IMR-90 (cell line): ENCODE results near the gene AEN. TPM values are rescaled to one million over a fixed set of nuclear protein-coding genes. Genes with fewer than 3 reads are reported as not detected.

Source experiments
- ATAC-seq: fragments of 200-7000 bp; cut with Tn5 transposase; 2 replicates; pipeline ENCODE4 v1.9.1; 2020; ENCODE audit warnings: low read depth, mild to moderate bottlenecking, moderate library complexity
- BruUV-seq: library from RNA; stranded (reverse); fragments of 400-500 nt; replicated peaks from 2 replicates; lab custom pipeline; 2021; lab: Mats Ljungman, UMichigan
- CTCF ChIA-PET: fragments of 300-600 bp; formaldehyde crosslinking; extraction: SDS; loops from one replicate; lab custom pipeline; 2021; ENCODE audit warnings: antibody characterized with exemption; lab: Yijun Ruan, JAX
- POLR2A ChIA-PET: fragments of 300-600 bp; sonication (Branson Sonifier 250); formaldehyde crosslinking; loops from one replicate; lab custom pipeline; 2022; ENCODE audit warnings: antibody characterized with exemption; ENCODE audit not compliant: unreplicated experiment; lab: Charles Lee
- DNase-seq: peaks from one replicate; pipeline ENCODE4 v3.0.0; 2013
- H2AFZ ChIP-seq: replicated peaks from 2 replicates; pipeline ENCODE3; 2013; ENCODE audit warnings: low read length, mild to moderate bottlenecking; ENCODE audit not compliant: poor library complexity
- H2AK5ac ChIP-seq: 2 replicates; pipeline ENCODE4 v1.6.1; 2013; ENCODE audit warnings: low read depth, low read length, inconsistent platforms
- H2AK9ac ChIP-seq: replicated peaks from 2 replicates; pipeline ENCODE3; 2013; ENCODE audit warnings: mild to moderate bottlenecking, low read depth, low read length, moderate library complexity; ENCODE audit not compliant: poor library complexity
- H2BK120ac ChIP-seq: 2 replicates; pipeline ENCODE4 v1.6.1; 2013; ENCODE audit warnings: low read depth, low read length, inconsistent platforms
- H2BK15ac ChIP-seq: 3 replicates; pipeline ENCODE4 v1.6.1; 2013; ENCODE audit warnings: low read depth, low read length, inconsistent platforms
- H2BK20ac ChIP-seq: 2 replicates; pipeline ENCODE4 v1.6.1; 2013; ENCODE audit warnings: low read depth, mild to moderate bottlenecking, inconsistent platforms, low read length, moderate library complexity
- H2BK5ac ChIP-seq: 2 replicates; pipeline ENCODE4 v1.6.1; 2013; ENCODE audit warnings: mild to moderate bottlenecking, low read depth, low read length, inconsistent platforms; ENCODE audit not compliant: poor library complexity, severe bottlenecking
- H3K14ac ChIP-seq: replicated peaks from 2 replicates; pipeline ENCODE4 v1.6.1; 2013; ENCODE audit warnings: low read depth, low read length, inconsistent platforms
- H3K18ac ChIP-seq: 2 replicates; pipeline ENCODE4 v1.6.1; 2013; ENCODE audit warnings: low read depth, low read length, control low read depth
- H3K23ac ChIP-seq: 2 replicates; pipeline ENCODE4 v1.6.1; 2013; ENCODE audit warnings: low read depth, low read length, inconsistent platforms
- H3K27ac ChIP-seq: 2 replicates; pipeline ENCODE4 v1.5.1; 2013; ENCODE audit warnings: mild to moderate bottlenecking, control low read depth, low read length; ENCODE audit not compliant: insufficient read depth
- H3K27me3 ChIP-seq: 2 replicates; pipeline ENCODE4 v1.6.1; 2013; ENCODE audit warnings: low read length; ENCODE audit not compliant: control insufficient read depth, insufficient read depth
- H3K36me3 ChIP-seq: 2 replicates; pipeline ENCODE4 v1.6.1; 2013; ENCODE audit warnings: low read length, mixed read lengths; ENCODE audit not compliant: control insufficient read depth, insufficient read depth
- H3K4ac ChIP-seq: 2 replicates; pipeline ENCODE4 v1.6.1; 2013; ENCODE audit warnings: low read depth, low read length, inconsistent platforms
- H3K4me1 ChIP-seq: 2 replicates; pipeline ENCODE4 v1.6.1; 2013; ENCODE audit warnings: low read length, mixed read lengths; ENCODE audit not compliant: control insufficient read depth, insufficient read depth
- H3K4me2 ChIP-seq: 2 replicates; pipeline ENCODE4 v1.6.1; 2013; ENCODE audit warnings: low read depth, mild to moderate bottlenecking, control low read depth, low read length, moderate library complexity
- H3K4me3 ChIP-seq: 2 replicates; pipeline ENCODE4 v1.5.1; 2013; ENCODE audit warnings: low read depth, mild to moderate bottlenecking, control low read depth, low read length, moderate library complexity; ENCODE audit not compliant: insufficient read depth
- H3K56ac ChIP-seq: 2 replicates; pipeline ENCODE4 v1.6.1; 2013; ENCODE audit warnings: low read length, inconsistent platforms; ENCODE audit not compliant: insufficient read depth; ENCODE audit errors: extremely low read depth
- H3K79me1 ChIP-seq, 2 experiments: 2 replicates each; pipeline ENCODE4 v1.6.1; 2013; ENCODE audit warnings: low read length in 2 of 2, inconsistent platforms in 1 of 2, low read depth in 1 of 2
- H3K9ac ChIP-seq: 2 replicates; pipeline ENCODE4 v1.6.1; 2013; ENCODE audit warnings: low read depth, low read length, control low read depth
- H3K9me1 ChIP-seq: 2 replicates; pipeline ENCODE4 v1.6.1; 2013; ENCODE audit warnings: low read length, inconsistent platforms; ENCODE audit not compliant: insufficient read depth
- H3K9me3 ChIP-seq: 2 replicates; pipeline ENCODE4 v1.6.1; 2013; ENCODE audit warnings: low read length; ENCODE audit not compliant: control insufficient read depth, insufficient read depth
- H4K20me1 ChIP-seq: 2 replicates; pipeline ENCODE4 v1.6.1; 2013; ENCODE audit warnings: low read length, inconsistent platforms; ENCODE audit not compliant: insufficient read depth
- H4K5ac ChIP-seq: 2 replicates; pipeline ENCODE4 v1.6.1; 2013; ENCODE audit warnings: mild to moderate bottlenecking, low read depth, low read length, control low read depth
- H4K8ac ChIP-seq, 2 experiments: 2 replicates each; pipeline ENCODE4 v1.6.1; 2013; ENCODE audit warnings: low read depth in 2 of 2, low read length in 2 of 2, control low read depth in 1 of 2, inconsistent platforms in 1 of 2
- H4K91ac ChIP-seq: 2 replicates; pipeline ENCODE4 v1.6.1; 2013; ENCODE audit warnings: low read depth, low read length, inconsistent platforms; ENCODE audit not compliant: insufficient read depth
- BHLHE40 ChIP-seq: fragments of 150-350 bp; IDR thresholded peaks from 2 replicates; pipeline ENCODE4 v1.6.1; 2016; ENCODE audit warnings: mild to moderate bottlenecking, low read depth, low read length
- CTCF ChIP-seq: conservative IDR thresholded peaks from 2 replicates; pipeline ENCODE4 v1.5.1; 2012; ENCODE audit warnings: mild to moderate bottlenecking, low read depth, low read length, improper control_type of control experiment
- FOS ChIP-seq: fragments of 150-350 bp; IDR thresholded peaks from 2 replicates; pipeline ENCODE4 v1.6.1; 2016; ENCODE audit warnings: low read depth, low read length
- MXI1 ChIP-seq: IDR thresholded peaks from 2 replicates; pipeline ENCODE4 v1.6.1; 2012; ENCODE audit warnings: low read depth, mild to moderate bottlenecking, low read length, moderate library complexity, borderline replicate concordance
- POLR2A ChIP-seq: IDR thresholded peaks from 2 replicates; pipeline ENCODE4 v1.6.1; 2012; ENCODE audit warnings: mild to moderate bottlenecking, low read depth, low read length
- RAD21 ChIP-seq: IDR thresholded peaks from 2 replicates; pipeline ENCODE4 v1.6.1; 2012; ENCODE audit warnings: low read length, improper control_type of control experiment
- RFX5 ChIP-seq: IDR thresholded peaks from 2 replicates; pipeline ENCODE4 v1.8.0; 2012; ENCODE audit warnings: low read depth, mild to moderate bottlenecking, low read length, moderate library complexity
- USF2 ChIP-seq: fragments of 150-350 bp; IDR thresholded peaks from 2 replicates; pipeline ENCODE4 v1.6.1; 2017; ENCODE audit warnings: mild to moderate bottlenecking, antibody characterized with exemption, low read length, low read depth
- WGBS, 2 experiments: methylation state at CpG; one replicate each; pipeline versions ENCODE4 v1.1.5 to v1.1.7; 2013; ENCODE audit warnings: missing lambda C conversion rate in 2 of 2; ENCODE audit not compliant: insufficient read length in 1 of 2; ENCODE audit errors: extremely low coverage in 2 of 2; 5-methylcytosine and 5-hydroxymethylcytosine counted together
- dilution Hi-C: fragments of 300-500 bp; cut with HindIII; formaldehyde crosslinking; loops from one replicate; pipeline ENCODE4 v1.14.3; 2018; ENCODE audit warnings: low sequenced_read_pairs; ENCODE audit not compliant: unreplicated experiment
- in situ Hi-C: fragments of 300-500 bp; cut with MboI; formaldehyde crosslinking; loops from 3 replicates; pipeline ENCODE4 v1.14.3; 2019; ENCODE audit warnings: low sequenced_read_pairs, inconsistent platforms, mixed read lengths
- intact Hi-C: fragments of 100-400 bp; cut with micrococcal nuclease; formaldehyde crosslinking; loops from 2 replicates; pipeline ENCODE4 v1.10.0; 2022
- polyA plus RNA-seq, 3 experiments: library from polyadenylated mRNA; depleted of rRNA; stranded (reverse); fragments of >200 nt; gene quantifications; 2 replicates each; pipeline ENCODE4 v1.2.3, GENCODE V29; 2012; ENCODE audit warnings: low replicate concordance in 1 of 3
- total RNA-seq: library from RNA; depleted of rRNA; stranded (reverse); fragments of >200 nt; gene quantifications from 2 replicates; pipeline ENCODE4 v1.2.3, GENCODE V29; 2012

AEN gene
- total and polyA plus RNA-seq, 2 of the 4 experiments (the other 2 are of a cell fraction) = 48.6 to 85.5 TPM

- H3K4me3 ChIP-seq = no peak overlapping the region
- no peak overlapping the region for H3K9ac ChIP-seq
- no peaks in the 10 kb centered on the region for H3K9me1 ChIP-seq
- DNase-seq = no peak
- no peak overlapping the region for H3K18ac ChIP-seq
- no peak for TF ChIP-seq RFX5
- TF ChIP-seq BHLHE40 = no peak
- TF ChIP-seq RAD21 = no peak
- TF ChIP-seq USF2 = no peak
- no peak for TF ChIP-seq FOS
- no peak for TF ChIP-seq CTCF
- no peak for TF ChIP-seq MXI1
- no peak for TF ChIP-seq POLR2A
- H3K4ac ChIP-seq = no peak overlapping the region
- no peak overlapping the region for H4K8ac ChIP-seq
- H2AK5ac ChIP-seq = no peak overlapping the region
- no peaks in the 10 kb centered on the region for H3K79me1 ChIP-seq
- no peak overlapping the region for H3K4me2 ChIP-seq
- H4K5ac ChIP-seq = no peak overlapping the region
- no peaks in the 10 kb centered on the region for H4K20me1 ChIP-seq
- H2AK9ac ChIP-seq = no peak overlapping the region
- no peaks in the 10 kb centered on the region for H3K9me3 ChIP-seq
- H2BK15ac ChIP-seq = no peak overlapping the region
- BruUV-seq = no TSS peak
- no peak for ATAC-seq
- intact Hi-C loops = no loop called here
- dilution Hi-C loops = no loop called here
- no peaks in the 10 kb centered on the region for H3K4me1 ChIP-seq
- in situ Hi-C loops = no loop called here
- H2AFZ ChIP-seq = no peak overlapping the region
- H3K27ac ChIP-seq = no peak overlapping the region
- 80% methylated on average over 1 of the region's 4 CpGs; no CpG with 5 or more reads in 1 of the 2 experiments for WGBS, 2 experiments
- no peak overlapping the region for H3K23ac ChIP-seq
- ChIA-PET CTCF (no interaction called here), POLR2A (no interaction called here)
- H2BK5ac ChIP-seq = no peak overlapping the region
- H3K27me3 ChIP-seq = no peaks in the 10 kb centered on the region
- no peak overlapping the region for H3K56ac ChIP-seq
- no peak overlapping the region for H3K14ac ChIP-seq
- H2BK20ac ChIP-seq = no peak overlapping the region
- no peak overlapping the region for H4K91ac ChIP-seq
- H3K36me3 ChIP-seq = no peaks in the 10 kb centered on the region
- no peak overlapping the region for H2BK120ac ChIP-seq
Measured at GRCh38 chr15:88580532-88580931, 40.6 kb upstream of the AEN start.
